ENCODE measurements around the gene CCNY. TPM values are rescaled to one million over a fixed set of nuclear protein-coding genes. Genes with fewer than 3 reads are reported as not detected.
"Not testable (repeated sequence)": the region's sequence is repeated elsewhere in the genome, so short reads cannot be mapped to it uniquely, and the experiment has no call there.

CCNY gene
- total and polyA plus RNA-seq, 9 donors: 48.0 to 99.6 (median 89.1) TPM

DNA sequence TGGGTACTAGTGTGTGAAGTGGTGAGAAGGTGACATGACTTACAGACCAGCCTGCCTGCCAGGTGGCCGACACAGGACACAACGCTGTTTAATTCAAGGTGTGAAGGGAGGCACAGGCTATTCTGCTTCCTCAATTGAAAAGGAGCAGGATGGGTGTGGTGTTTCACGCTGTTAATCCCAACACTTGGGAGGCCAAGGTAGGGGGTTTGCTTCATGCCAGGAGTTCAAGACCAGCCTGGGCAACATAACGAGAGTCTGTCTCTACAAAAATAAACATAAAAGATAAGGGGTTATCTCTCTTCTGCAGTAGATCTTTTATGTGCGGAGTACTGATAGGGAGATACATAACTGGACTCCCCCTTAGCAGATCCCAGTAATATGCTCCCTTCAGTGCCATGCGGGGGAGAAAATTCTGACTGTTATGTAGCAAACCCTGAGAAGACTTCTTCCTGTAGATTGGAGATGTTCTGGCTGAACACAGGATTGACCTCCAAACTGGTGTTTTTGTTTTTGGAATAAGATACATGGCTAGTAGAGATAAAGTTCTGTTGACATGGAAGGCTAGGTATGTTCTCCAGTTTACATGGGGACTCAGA, 63.2 kb downstream of the CCNY start:
- 75% methylated on average over 2 of the region's 6 CpGs for whole genome bisulfite sequencing (ENCODE audit: insufficient coverage)
- Histone ChIP-seq H3K4me1 (ENCODE audit: control insufficient read depth, insufficient read depth, low read length) (peaks cover 60% of the 10 kb centered on the region), H3K27me3 (ENCODE audit: control insufficient read depth, insufficient read depth, low read length) (no peaks in the 10 kb centered on the region), H3K4me3 (ENCODE audit: low read length) (no peak overlapping the region), H3K27ac (ENCODE audit: low read length) (no peak overlapping the region), H3K9me3 (replicated peaks; ENCODE audit: control insufficient read depth, low read depth, low read length) (no peaks in the 10 kb centered on the region), H3K36me3 (ENCODE audit: control insufficient read depth, insufficient read depth, low read length) (no peaks in the 10 kb centered on the region)
- DNase-seq: no peak

DNA sequence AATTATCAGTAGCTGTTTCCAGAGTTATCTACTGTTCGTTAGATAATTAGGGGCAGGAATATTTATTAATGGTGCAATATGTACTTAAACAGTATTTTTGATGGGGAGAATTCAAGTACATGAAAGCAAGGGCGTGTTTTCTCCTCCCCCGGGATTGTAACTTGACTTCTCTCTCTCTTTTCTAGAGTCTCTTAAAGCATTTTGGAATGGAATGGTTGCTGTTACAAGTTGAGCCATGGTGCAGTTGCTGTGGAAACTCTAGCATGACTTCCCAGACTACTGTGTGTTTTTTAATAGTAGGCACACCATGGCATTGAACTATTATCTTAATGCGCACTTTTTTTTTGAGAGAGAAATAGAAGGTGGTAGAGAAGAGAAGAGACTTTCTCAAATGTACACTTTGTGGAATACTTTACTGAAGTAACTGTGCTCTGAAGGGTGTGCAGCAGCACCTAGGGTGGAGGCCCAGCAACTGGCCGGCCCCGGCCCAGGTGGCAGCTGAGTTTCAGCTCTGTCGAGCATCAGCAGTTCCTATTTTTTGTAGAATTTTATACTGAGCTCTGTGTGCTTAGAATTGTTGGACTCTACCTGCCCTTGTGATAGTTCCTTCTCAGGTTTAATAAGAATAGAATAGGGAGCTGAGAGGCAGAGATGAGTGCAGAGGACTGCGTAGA, 64.4 kb downstream of the CCNY start:
- WGBS (ENCODE audit: insufficient coverage): 52% methylated on average over 4 of the region's 8 CpGs
- DNase-seq: peak; percentile 67
- Histone ChIP-seq H3K27ac (ENCODE audit: low read length) (peak overlapping the region; percentile 35), H3K4me1 (ENCODE audit: control insufficient read depth, insufficient read depth, low read length) (peaks cover 49% of the 10 kb centered on the region), H3K27me3 (ENCODE audit: control insufficient read depth, insufficient read depth, low read length) (no peaks in the 10 kb centered on the region), H3K36me3 (ENCODE audit: control insufficient read depth, insufficient read depth, low read length) (no peaks in the 10 kb centered on the region), H3K9me3 (replicated peaks; ENCODE audit: control insufficient read depth, low read depth, low read length) (no peaks in the 10 kb centered on the region), H3K4me3 (ENCODE audit: low read length) (no peak overlapping the region)

DNA sequence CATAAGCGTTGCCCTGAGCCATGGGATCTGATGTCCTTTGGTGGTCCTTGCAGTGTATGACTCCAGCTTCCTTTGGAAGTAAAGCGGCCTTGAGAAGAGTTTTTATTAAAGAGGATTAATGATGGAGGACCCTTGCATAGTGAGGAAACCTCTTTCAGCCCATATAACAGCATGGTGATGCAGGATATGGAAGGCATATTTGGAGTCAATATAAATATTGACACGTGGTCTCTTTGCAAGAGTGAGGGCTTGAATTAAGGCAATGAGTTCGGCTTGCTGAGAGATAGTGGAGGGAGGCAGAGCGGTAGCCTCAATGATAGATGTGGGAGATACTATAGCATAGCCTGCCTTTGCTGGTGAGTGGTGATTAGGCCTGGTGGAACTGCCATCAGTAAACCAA, 67.2 kb downstream of the CCNY start:
- H3K27ac ChIP-seq (ENCODE audit: low read length): not testable (repeated sequence)
- peaks cover 26% of the 10 kb centered on the region for H3K4me1 ChIP-seq (ENCODE audit: control insufficient read depth, insufficient read depth, low read length)
- WGBS (ENCODE audit: insufficient coverage): 100% methylated on average over 3 of the region's 5 CpGs

DNA sequence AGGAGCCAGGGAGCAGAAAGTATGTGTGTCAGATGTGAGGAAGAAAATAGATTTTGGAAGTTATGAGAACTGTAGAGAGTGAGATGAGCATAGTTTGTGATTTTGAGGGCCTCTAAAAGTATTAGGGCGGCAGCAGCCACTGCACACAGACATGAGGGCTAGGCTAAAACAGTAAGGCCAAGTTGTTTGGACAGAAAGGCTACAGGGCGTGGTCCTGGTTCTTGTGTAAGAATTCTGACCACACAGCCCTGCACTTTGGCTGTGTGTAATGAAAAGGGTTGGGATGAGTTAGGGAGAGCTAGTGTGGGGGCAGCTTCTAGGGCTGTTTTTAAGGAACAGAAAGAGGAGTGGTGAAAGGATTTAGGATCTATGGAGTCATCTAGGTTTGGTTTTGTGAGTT, 67.8 kb downstream of the CCNY start:
- not testable (repeated sequence) for DNase-seq; H3K36me3 ChIP-seq (ENCODE audit: control insufficient read depth, insufficient read depth, low read length); H3K27me3 ChIP-seq (ENCODE audit: control insufficient read depth, insufficient read depth, low read length); H3K9me3 ChIP-seq (replicated peaks; ENCODE audit: control insufficient read depth, low read depth, low read length); H3K27ac ChIP-seq (ENCODE audit: low read length); H3K4me3 ChIP-seq (ENCODE audit: low read length)
- WGBS (ENCODE audit: insufficient coverage): 100% methylated on average over 2 of the region's 2 CpGs
- H3K4me1 ChIP-seq (ENCODE audit: control insufficient read depth, insufficient read depth, low read length): peaks cover 25% of the 10 kb centered on the region

More for the DNA sequence above, 67.2 kb downstream of the CCNY start:
- not testable (repeated sequence) for H3K9me3 ChIP-seq (replicated peaks; ENCODE audit: control insufficient read depth, low read depth, low read length); H3K36me3 ChIP-seq (ENCODE audit: control insufficient read depth, insufficient read depth, low read length); DNase-seq; H3K4me3 ChIP-seq (ENCODE audit: low read length); H3K27me3 ChIP-seq (ENCODE audit: control insufficient read depth, insufficient read depth, low read length)

DNA sequence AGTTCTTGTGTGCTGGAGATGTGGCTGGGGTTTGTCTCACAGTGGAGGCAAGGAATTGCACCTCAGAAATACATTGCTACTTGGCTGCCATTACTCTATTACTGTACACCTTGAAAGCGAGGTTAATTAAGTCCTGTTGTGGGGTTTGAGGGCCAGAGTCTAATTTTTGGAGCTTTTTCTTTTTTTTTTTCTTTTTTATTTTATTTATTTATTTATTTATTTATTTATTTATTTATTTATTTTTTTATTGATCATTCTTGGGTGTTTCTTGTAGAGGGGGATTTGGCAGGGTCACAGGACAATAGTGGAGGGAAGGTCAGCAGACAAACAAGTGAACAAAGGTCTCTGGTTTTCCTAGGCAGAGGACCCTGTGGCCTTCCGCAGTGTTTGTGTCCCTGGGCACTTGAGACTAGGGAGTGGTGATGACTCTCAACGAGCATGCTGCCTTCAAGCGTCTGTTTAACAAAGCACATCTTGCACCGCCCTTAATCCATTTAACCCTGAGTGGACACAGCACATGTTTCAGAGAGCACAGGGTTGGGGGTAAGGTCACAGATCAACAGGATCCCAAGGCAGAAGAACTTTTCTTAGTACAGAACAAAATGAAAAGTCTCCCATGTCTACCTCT, 69.8 kb downstream of the CCNY start:
- WGBS (ENCODE audit: insufficient coverage): no CpG with 5 or more reads among the region's 5 CpGs

DNA sequence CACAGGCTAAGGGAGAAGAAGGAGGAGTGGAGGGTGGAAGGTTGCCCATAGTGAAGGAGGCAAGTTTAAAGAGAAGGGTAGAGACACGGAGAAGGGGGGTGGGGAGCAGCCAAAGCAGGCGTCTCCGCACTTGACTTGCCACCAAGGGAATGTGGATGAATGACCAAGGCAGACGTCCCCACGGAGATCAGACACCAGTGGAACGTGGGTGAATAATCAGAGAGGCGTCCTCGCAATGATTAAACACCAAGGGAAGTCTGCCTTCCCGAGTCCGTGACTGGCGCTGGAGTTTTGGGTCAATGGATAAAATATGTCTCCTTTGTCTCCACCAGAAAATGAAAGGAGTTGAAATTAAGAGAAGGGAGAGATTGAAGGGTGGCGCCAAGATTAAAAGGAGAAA, 71.4 kb downstream of the CCNY start:
- H3K4me1 ChIP-seq (ENCODE audit: control insufficient read depth, insufficient read depth, low read length): peaks cover 27% of the 10 kb centered on the region
- DNase-seq; H3K27me3 ChIP-seq (ENCODE audit: control insufficient read depth, insufficient read depth, low read length); H3K36me3 ChIP-seq (ENCODE audit: control insufficient read depth, insufficient read depth, low read length); H3K4me3 ChIP-seq (ENCODE audit: low read length); H3K9me3 ChIP-seq (replicated peaks; ENCODE audit: control insufficient read depth, low read depth, low read length); H3K27ac ChIP-seq (ENCODE audit: low read length): not testable (repeated sequence)
- WGBS (ENCODE audit: insufficient coverage): 93% methylated on average over 12 of the region's 12 CpGs

More for the DNA sequence above, 69.8 kb downstream of the CCNY start:
- peaks cover 24% of the 10 kb centered on the region for H3K4me1 ChIP-seq (ENCODE audit: control insufficient read depth, insufficient read depth, low read length)
- not testable (repeated sequence) for DNase-seq; H3K27ac ChIP-seq (ENCODE audit: low read length); H3K36me3 ChIP-seq (ENCODE audit: control insufficient read depth, insufficient read depth, low read length); H3K27me3 ChIP-seq (ENCODE audit: control insufficient read depth, insufficient read depth, low read length); H3K4me3 ChIP-seq (ENCODE audit: low read length); H3K9me3 ChIP-seq (replicated peaks; ENCODE audit: control insufficient read depth, low read depth, low read length)

DNA sequence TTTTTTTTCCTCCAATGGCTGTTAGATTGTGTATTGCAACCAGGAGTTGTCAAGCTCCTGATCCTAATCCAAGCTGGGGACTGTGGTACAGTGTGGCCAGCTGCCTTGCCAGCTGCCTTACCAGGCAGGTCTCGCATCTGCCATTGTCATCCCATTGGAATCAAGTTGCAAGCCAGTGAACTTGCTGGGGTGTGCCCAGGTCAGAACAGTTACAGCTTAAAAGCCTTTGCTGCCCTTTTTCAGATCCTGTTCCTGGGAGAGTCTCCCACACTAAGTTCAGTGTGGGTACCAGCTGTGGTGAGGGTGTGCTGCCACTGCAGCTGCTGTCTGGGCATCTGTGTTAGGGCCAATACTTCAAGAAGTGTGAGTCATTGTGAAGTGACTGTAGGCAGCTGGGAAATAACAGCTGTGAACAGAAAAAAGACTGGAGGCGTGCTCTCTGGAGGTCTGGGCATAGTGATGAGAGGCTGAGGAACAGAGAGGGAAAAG, 72.8 kb downstream of the CCNY start:
- peak; percentile 92 for DNase-seq
- peaks cover 38% of the 10 kb centered on the region for H3K4me1 ChIP-seq (ENCODE audit: control insufficient read depth, insufficient read depth, low read length)
- H3K27ac ChIP-seq (ENCODE audit: low read length): peak overlapping the region; percentile 49
- no peaks in the 10 kb centered on the region for H3K36me3 ChIP-seq (ENCODE audit: control insufficient read depth, insufficient read depth, low read length)
- H3K27me3 ChIP-seq (ENCODE audit: control insufficient read depth, insufficient read depth, low read length): no peaks in the 10 kb centered on the region
- H3K4me3 ChIP-seq (ENCODE audit: low read length): no peak overlapping the region
- WGBS (ENCODE audit: insufficient coverage): 70% methylated on average over 2 of the region's 2 CpGs
- H3K9me3 ChIP-seq (replicated peaks; ENCODE audit: control insufficient read depth, low read depth, low read length): no peaks in the 10 kb centered on the region

DNA sequence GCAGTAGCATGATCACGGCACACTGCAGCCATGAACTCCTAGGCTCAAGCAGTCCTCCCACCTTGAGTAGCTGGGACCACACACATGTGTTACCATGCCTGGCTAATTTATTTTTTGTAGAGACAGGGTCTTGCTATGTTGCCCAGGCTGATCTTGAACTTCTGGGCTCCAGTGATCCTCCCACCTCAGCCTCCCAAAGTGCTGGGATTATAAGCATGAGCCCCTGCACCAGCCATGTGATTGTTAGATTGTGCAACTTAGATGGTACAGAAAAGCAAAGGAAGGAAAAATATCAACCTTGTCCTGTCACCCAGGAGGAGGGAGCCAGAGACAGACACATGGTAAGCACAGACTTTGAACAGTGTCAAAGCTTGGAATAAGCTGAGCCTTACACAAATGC, 73.5 kb downstream of the CCNY start:
- no peak for DNase-seq
- WGBS (ENCODE audit: insufficient coverage): no CpG with 5 or more reads among the region's 1 CpG
- Histone ChIP-seq H3K36me3 (ENCODE audit: control insufficient read depth, insufficient read depth, low read length) (no peaks in the 10 kb centered on the region), H3K4me1 (ENCODE audit: control insufficient read depth, insufficient read depth, low read length) (peaks cover 39% of the 10 kb centered on the region), H3K4me3 (ENCODE audit: low read length) (no peak overlapping the region), H3K27me3 (ENCODE audit: control insufficient read depth, insufficient read depth, low read length) (no peaks in the 10 kb centered on the region), H3K27ac (ENCODE audit: low read length) (no peak overlapping the region), H3K9me3 (replicated peaks; ENCODE audit: control insufficient read depth, low read depth, low read length) (no peaks in the 10 kb centered on the region)

DNA sequence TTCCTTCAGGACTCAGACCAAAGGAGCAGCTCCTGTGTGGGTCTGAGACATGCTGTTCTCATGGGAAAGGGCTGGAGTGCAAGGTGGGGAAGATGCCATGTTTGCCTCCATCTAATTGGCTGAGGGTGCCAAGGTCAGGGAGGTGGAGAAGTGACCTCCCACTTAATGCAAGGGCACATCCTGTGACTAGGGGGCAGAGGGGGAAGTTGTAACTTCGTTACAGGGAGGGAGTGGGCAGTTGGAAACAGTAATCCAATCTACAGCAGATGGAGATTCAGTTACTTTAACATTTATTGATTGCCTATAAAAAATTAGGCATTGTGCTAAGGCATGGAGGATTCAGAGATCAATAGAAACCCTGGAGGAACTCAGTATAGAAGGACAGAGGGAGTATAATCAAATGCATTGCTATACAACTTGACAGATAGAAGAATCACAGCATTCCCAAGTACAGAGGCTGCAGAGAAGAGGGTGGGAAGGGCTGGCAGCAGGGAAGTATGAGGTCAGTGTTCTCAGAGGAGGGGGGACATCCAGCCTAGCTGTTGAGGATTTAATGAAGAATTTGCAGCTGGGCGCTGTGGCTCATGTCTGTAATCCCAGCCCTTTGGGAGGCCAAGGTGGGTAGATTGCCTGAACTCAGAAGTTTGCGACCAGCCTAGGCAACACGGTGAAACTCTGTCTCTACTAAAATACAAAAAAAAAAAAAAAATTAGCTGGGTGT, 75.9 kb downstream of the CCNY start:
- peaks cover 60% of the 10 kb centered on the region for H3K4me1 ChIP-seq (ENCODE audit: control insufficient read depth, insufficient read depth, low read length)

DNA sequence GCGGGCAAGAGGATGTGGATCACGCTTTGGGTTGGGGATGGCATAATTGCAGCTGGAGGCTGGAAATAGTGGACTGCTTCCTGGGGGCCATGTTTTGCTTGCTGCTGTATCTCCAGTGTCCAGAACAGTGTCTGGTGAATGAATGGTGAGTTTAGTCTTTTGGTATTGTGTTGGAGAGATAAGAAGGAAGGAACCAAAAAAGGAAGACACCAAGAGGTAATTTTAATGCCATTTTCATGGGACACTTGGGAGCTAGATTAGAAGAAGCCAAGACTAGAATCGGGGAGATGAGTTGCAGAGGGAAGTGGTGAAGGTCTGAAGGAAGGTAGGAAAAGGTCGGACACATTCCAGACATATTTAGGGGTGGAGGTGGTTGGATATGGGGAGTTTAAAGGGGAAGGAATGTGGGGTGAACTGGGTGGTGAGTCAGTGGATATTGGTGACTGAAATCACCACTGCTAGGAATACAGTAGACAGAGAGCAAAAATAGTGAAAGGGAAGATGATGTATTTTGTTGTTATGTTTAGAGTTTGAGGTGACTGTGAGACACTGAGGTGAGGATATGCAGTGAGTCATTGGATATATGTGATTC, 76.7 kb downstream of the CCNY start:
- Histone ChIP-seq H3K36me3 (ENCODE audit: control insufficient read depth, insufficient read depth, low read length) (no peaks in the 10 kb centered on the region), H3K4me3 (ENCODE audit: low read length) (no peak overlapping the region), H3K27ac (ENCODE audit: low read length) (no peak overlapping the region), H3K4me1 (ENCODE audit: control insufficient read depth, insufficient read depth, low read length) (peaks cover 61% of the 10 kb centered on the region), H3K27me3 (ENCODE audit: control insufficient read depth, insufficient read depth, low read length) (no peaks in the 10 kb centered on the region), H3K9me3 (replicated peaks; ENCODE audit: control insufficient read depth, low read depth, low read length) (no peaks in the 10 kb centered on the region)
- no peak for DNase-seq
- 73% methylated on average over 4 of the region's 4 CpGs for WGBS (ENCODE audit: insufficient coverage)

More for the DNA sequence above, 75.9 kb downstream of the CCNY start:
- H3K9me3 ChIP-seq (replicated peaks; ENCODE audit: control insufficient read depth, low read depth, low read length): no peaks in the 10 kb centered on the region
- H3K27me3 ChIP-seq (ENCODE audit: control insufficient read depth, insufficient read depth, low read length): no peaks in the 10 kb centered on the region
- no peaks in the 10 kb centered on the region for H3K36me3 ChIP-seq (ENCODE audit: control insufficient read depth, insufficient read depth, low read length)
- H3K27ac ChIP-seq (ENCODE audit: low read length): no peak overlapping the region
- H3K4me3 ChIP-seq (ENCODE audit: low read length): no peak overlapping the region
- DNase-seq: peak; percentile 75
- 40% methylated on average over 1 of the region's 4 CpGs for WGBS (ENCODE audit: insufficient coverage)

Measured in muscle of leg (tissue), 11 donors.